ENCODE results near the gene RIBC2. TPM values are rescaled to one million over a fixed set of nuclear protein-coding genes. Genes with fewer than 3 reads are reported as not detected.
A peak's percentile ranks its signal among the peaks of the same experiment; 100 is the strongest.

The RIBC2 gene
- total RNA-seq, 4 donors from 2014 or later = not detected

- H3K4me1 ChIP-seq = peaks cover 0 to 8% (median 0%) of the 10 kb centered on the region in 4 donors
- WGBS, 2 donors (ENCODE audit: low coverage in 1 of 2) = 74 to 81% methylated on average over 3 to 14 of the region's 14 CpGs
- no peak for DNase-seq
- no peaks in the 10 kb centered on the region for H3K9me3 ChIP-seq
- H3K4me3 ChIP-seq = no peak overlapping the region
- H3K27me3 ChIP-seq = no peaks in the 10 kb centered on the region
- in situ Hi-C loops (cut with MboI; ENCODE audit: low pct_ligation_motif_present in 1 of 4, low pct_unique_long_range_greater_than_20kb in 1 of 4, low sequenced_read_pairs in 3 of 4) (no loop called here), intact Hi-C loops (cut with DNase I; ENCODE audit: low total_unique reads) (no loop called here)
- no peaks in the 10 kb centered on the region for H3K36me3 ChIP-seq
- TF ChIP-seq POLR2A (IDR thresholded peaks at IDR 0.05) = no peak
- no peak for TF ChIP-seq CTCF (IDR thresholded peaks at IDR 0.05)
- TF ChIP-seq EP300 (IDR thresholded peaks at IDR 0.05; ENCODE audit: low read depth) = no peak
- TF ChIP-seq POLR2AphosphoS5 (IDR thresholded peaks at IDR 0.05) = no peak
- H3K27ac ChIP-seq = no peak overlapping the region
Measured at GRCh38 chr22:45455212-45455611, 41.7 kb downstream of the RIBC2 start.

- Histone ChIP-seq H3K36me3 (no peaks in the 10 kb centered on the region), H3K4me1 (peaks cover 0 to 8% (median 0%) of the 10 kb centered on the region in 4 donors), H3K9me3 (no peaks in the 10 kb centered on the region), H3K27ac (no peak overlapping the region), H3K4me3 (no peak overlapping the region), H3K27me3 (no peaks in the 10 kb centered on the region)
- WGBS, 2 donors (ENCODE audit: low coverage in 1 of 2) = 87% methylated on average over 4 of the region's 4 CpGs; no CpG with 5 or more reads in 1 of the 2 donors
- no peak for DNase-seq
- in situ Hi-C loops (cut with MboI; ENCODE audit: low pct_ligation_motif_present in 1 of 4, low pct_unique_long_range_greater_than_20kb in 1 of 4, low sequenced_read_pairs in 3 of 4) = no loop called here
- TF ChIP-seq POLR2AphosphoS5 (IDR thresholded peaks at IDR 0.05) (no peak), POLR2A (IDR thresholded peaks at IDR 0.05) (no peak), EP300 (IDR thresholded peaks at IDR 0.05; ENCODE audit: low read depth) (no peak), CTCF (IDR thresholded peaks at IDR 0.05) (no peak)
- intact Hi-C loops (cut with DNase I; ENCODE audit: low total_unique reads) = no loop called here
Measured at GRCh38 chr22:45455621-45456020, 42.1 kb downstream of the RIBC2 start.

GRCh38 chr22:45456811-45457210 lies 43.3 kb downstream of the RIBC2 start:
- Histone ChIP-seq H3K27me3 (no peaks in the 10 kb centered on the region), H3K4me1 (peaks cover 0 to 4% (median 0%) of the 10 kb centered on the region in 4 donors), H3K36me3 (no peaks in the 10 kb centered on the region), H3K4me3 (no peak overlapping the region), H3K9me3 (no peaks in the 10 kb centered on the region), H3K27ac (no peak overlapping the region)
- in situ Hi-C loops (cut with MboI; ENCODE audit: low pct_ligation_motif_present in 1 of 4, low pct_unique_long_range_greater_than_20kb in 1 of 4, low sequenced_read_pairs in 3 of 4) (no loop called here), intact Hi-C loops (cut with DNase I; ENCODE audit: low total_unique reads) (no loop called here)
- no peak for TF ChIP-seq EP300 (IDR thresholded peaks at IDR 0.05; ENCODE audit: low read depth)
- TF ChIP-seq CTCF (IDR thresholded peaks at IDR 0.05) = no peak
- TF ChIP-seq POLR2AphosphoS5 (IDR thresholded peaks at IDR 0.05) = no peak
- no peak for TF ChIP-seq POLR2A (IDR thresholded peaks at IDR 0.05)
- WGBS, 2 donors (ENCODE audit: low coverage in 1 of 2) = 85 to 86% methylated on average over 2 to 8 of the region's 8 CpGs
- no peak for DNase-seq

- 96% methylated on average over 13 of the region's 13 CpGs; no CpG with 5 or more reads in 1 of the 2 donors for WGBS, 2 donors (ENCODE audit: low coverage in 1 of 2)
- TF ChIP-seq EP300 (IDR thresholded peaks at IDR 0.05; ENCODE audit: low read depth) (no peak), POLR2A (IDR thresholded peaks at IDR 0.05) (no peak)
- no peaks in the 10 kb centered on the region for H3K9me3 ChIP-seq
- peaks cover 0 to 3% (median 0%) of the 10 kb centered on the region in 4 donors for H3K4me1 ChIP-seq
- in situ Hi-C loops (cut with MboI; ENCODE audit: low pct_ligation_motif_present in 1 of 4, low pct_unique_long_range_greater_than_20kb in 1 of 4, low sequenced_read_pairs in 3 of 4) (no loop called here), intact Hi-C loops (cut with DNase I; ENCODE audit: low total_unique reads) (no loop called here)
- H3K27me3 ChIP-seq = no peaks in the 10 kb centered on the region
- no peak for DNase-seq
- H3K27ac ChIP-seq = no peak overlapping the region
- no peak overlapping the region for H3K4me3 ChIP-seq
- no peaks in the 10 kb centered on the region for H3K36me3 ChIP-seq
Measured at GRCh38 chr22:45458532-45458931, 45.0 kb downstream of the RIBC2 start.

DNA sequence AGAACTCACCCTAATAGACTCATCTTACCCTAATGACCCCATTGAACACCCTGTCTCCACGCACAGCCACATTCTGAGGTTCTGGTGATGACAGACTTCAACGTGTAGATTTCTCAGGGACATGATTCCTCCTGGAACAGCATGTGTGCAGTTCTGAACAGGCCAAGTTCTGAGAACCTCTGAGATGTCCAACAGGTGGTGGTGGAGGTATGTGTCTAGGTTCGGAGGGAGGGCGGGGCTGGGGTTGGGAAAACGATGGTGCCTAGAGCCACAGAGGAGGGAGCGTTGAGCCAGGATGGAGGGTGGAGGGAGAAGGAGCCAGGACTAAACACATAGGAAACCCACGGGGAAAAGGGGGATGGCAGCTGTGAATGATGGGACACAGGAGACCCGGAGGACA lies 45.7 kb downstream of the RIBC2 start:
- peak overlapping the region in 2 of 4 donors; percentile 58 to 74 for H3K27ac ChIP-seq
- intact Hi-C loops (cut with DNase I; ENCODE audit: low total_unique reads) = no loop called here
- no peak for DNase-seq

More for the DNA sequence above, 45.7 kb downstream of the RIBC2 start:
- H3K4me1 ChIP-seq = peaks cover 0 to 3% (median 0%) of the 10 kb centered on the region in 4 donors
- no peaks in the 10 kb centered on the region for H3K9me3 ChIP-seq
- WGBS, 2 donors (ENCODE audit: low coverage in 1 of 2) = 90 to 92% methylated on average over 6 to 8 of the region's 8 CpGs
- H3K27me3 ChIP-seq = no peaks in the 10 kb centered on the region
- H3K36me3 ChIP-seq = no peaks in the 10 kb centered on the region
- in situ Hi-C loops (cut with MboI; ENCODE audit: low pct_ligation_motif_present in 1 of 4, low pct_unique_long_range_greater_than_20kb in 1 of 4, low sequenced_read_pairs in 3 of 4) = no loop called here
- TF ChIP-seq EP300 (IDR thresholded peaks at IDR 0.05; ENCODE audit: low read depth) (no peak), CTCF (IDR thresholded peaks at IDR 0.05) (no peak), POLR2AphosphoS5 (IDR thresholded peaks at IDR 0.05) (no peak), POLR2A (IDR thresholded peaks at IDR 0.05) (no peak)
- H3K4me3 ChIP-seq = no peak overlapping the region
